Stomach smooth muscle (tissue), 2 donors: ENCODE measurements around the gene SRPX2.

Experiments
- H3K27ac ChIP-seq: one replicate; pipeline ENCODE4 v1.7.0; 2013; ENCODE audit warnings: mild to moderate bottlenecking, low read length, inconsistent platforms
- H3K27me3 ChIP-seq, 2 donors: one replicate each; pipeline ENCODE4 v1.7.0; 2013; ENCODE audit warnings: low read length in 2 of 2; ENCODE audit not compliant: insufficient read depth in 2 of 2, control insufficient read depth in 1 of 2
- H3K36me3 ChIP-seq, 2 donors: one replicate each; pipeline ENCODE4 v1.7.0; 2013; ENCODE audit warnings: low read length in 2 of 2; ENCODE audit not compliant: control insufficient read depth in 2 of 2, insufficient read depth in 2 of 2
- H3K4me1 ChIP-seq: one replicate; pipeline ENCODE4 v1.7.0; 2013; ENCODE audit warnings: low read length; ENCODE audit not compliant: control insufficient read depth, insufficient read depth
- H3K4me3 ChIP-seq, 2 donors: one replicate each; pipeline ENCODE4 v1.7.0; 2013; ENCODE audit warnings: low read length in 2 of 2
- H3K9ac ChIP-seq, 2 donors: one replicate each; pipeline ENCODE4 v1.7.0; 2013; ENCODE audit warnings: low read length in 2 of 2, mild to moderate bottlenecking in 1 of 2
- H3K9me3 ChIP-seq, 2 donors: one replicate each; pipeline ENCODE4 v1.7.0; 2013; ENCODE audit warnings: low read length in 2 of 2; ENCODE audit not compliant: control insufficient read depth in 2 of 2
- donor health status: healthy.
- donor health status: Pancreatic carcinoma.

The SRPX2 gene

GRCh38 chrX:100677611-100678181 is 33.7 kb downstream of the SRPX2 start:
- H3K4me3 ChIP-seq = no peak overlapping the region
- H3K36me3 ChIP-seq = no peaks in the 10 kb centered on the region
- no peak overlapping the region for H3K27ac ChIP-seq
- no peak overlapping the region for H3K9ac ChIP-seq
- no peaks in the 10 kb centered on the region for H3K9me3 ChIP-seq
- H3K4me1 ChIP-seq = peaks cover 7% of the 10 kb centered on the region
- peaks cover 0 to 13% of the 10 kb centered on the region in 2 donors for H3K27me3 ChIP-seq

- H3K9ac ChIP-seq = no peak overlapping the region
- H3K4me3 ChIP-seq = no peak overlapping the region
- H3K4me1 ChIP-seq = peaks cover 7% of the 10 kb centered on the region
- no peak overlapping the region for H3K27ac ChIP-seq
- H3K36me3 ChIP-seq = no peaks in the 10 kb centered on the region
- H3K9me3 ChIP-seq = no peaks in the 10 kb centered on the region
- peaks cover 0 to 15% of the 10 kb centered on the region in 2 donors for H3K27me3 ChIP-seq
Observed at GRCh38 chrX:100680756-100681155, 36.8 kb downstream of the SRPX2 start.

- no peak overlapping the region for H3K27ac ChIP-seq
Observed at GRCh38 chrX:100681599-100681998, 37.6 kb downstream of the SRPX2 start.

GRCh38 chrX:100682939-100683338 is 38.9 kb downstream of the SRPX2 start:
- no peaks in the 10 kb centered on the region for H3K9me3 ChIP-seq
- H3K4me1 ChIP-seq = peaks cover 7% of the 10 kb centered on the region
- H3K36me3 ChIP-seq = peaks cover 0 to 4% of the 10 kb centered on the region in 2 donors
- peaks cover 0 to 16% of the 10 kb centered on the region in 2 donors for H3K27me3 ChIP-seq
- H3K9ac ChIP-seq = no peak overlapping the region
- H3K27ac ChIP-seq = no peak overlapping the region
- no peak overlapping the region for H3K4me3 ChIP-seq

More at GRCh38 chrX:100681599-100681998, 37.6 kb downstream of the SRPX2 start:
- H3K4me1 ChIP-seq = peaks cover 9% of the 10 kb centered on the region
- H3K36me3 ChIP-seq = peaks cover 0 to 4% of the 10 kb centered on the region in 2 donors
- H3K27me3 ChIP-seq = peaks cover 0 to 16% of the 10 kb centered on the region in 2 donors
- no peak overlapping the region for H3K9ac ChIP-seq
- no peak overlapping the region for H3K4me3 ChIP-seq
- no peaks in the 10 kb centered on the region for H3K9me3 ChIP-seq

GRCh38 chrX:100685284-100685996 is 41.4 kb downstream of the SRPX2 start:
- Histone ChIP-seq H3K9ac (no peak overlapping the region), H3K27ac (no peak overlapping the region), H3K36me3 (peaks cover 0 to 4% of the 10 kb centered on the region in 2 donors), H3K4me1 (peaks cover 5% of the 10 kb centered on the region), H3K4me3 (no peak overlapping the region), H3K27me3 (peaks cover 0 to 10% of the 10 kb centered on the region in 2 donors), H3K9me3 (no peaks in the 10 kb centered on the region)

GRCh38 chrX:100685997-100686305 is 42.0 kb downstream of the SRPX2 start:
- H3K4me1 ChIP-seq = peaks cover 4% of the 10 kb centered on the region
- H3K9ac ChIP-seq = no peak overlapping the region
- peaks cover 0 to 10% of the 10 kb centered on the region in 2 donors for H3K27me3 ChIP-seq
- H3K27ac ChIP-seq = no peak overlapping the region
- peaks cover 0 to 4% of the 10 kb centered on the region in 2 donors for H3K36me3 ChIP-seq
- no peak overlapping the region for H3K4me3 ChIP-seq
- H3K9me3 ChIP-seq = no peaks in the 10 kb centered on the region

GRCh38 chrX:100687128-100687527 is 43.1 kb downstream of the SRPX2 start:
- peaks cover 0 to 4% of the 10 kb centered on the region in 2 donors for H3K36me3 ChIP-seq
- no peak overlapping the region for H3K27ac ChIP-seq
- no peak overlapping the region for H3K9ac ChIP-seq
- H3K27me3 ChIP-seq = peaks cover 0 to 10% of the 10 kb centered on the region in 2 donors
- H3K4me3 ChIP-seq = no peak overlapping the region
- H3K9me3 ChIP-seq = no peaks in the 10 kb centered on the region
- peaks cover 2% of the 10 kb centered on the region for H3K4me1 ChIP-seq

GRCh38 chrX:100687546-100687945 is 43.5 kb downstream of the SRPX2 start:
- Histone ChIP-seq H3K4me1 (peaks cover 2% of the 10 kb centered on the region), H3K9ac (no peak overlapping the region), H3K4me3 (no peak overlapping the region), H3K36me3 (peaks cover 0 to 4% of the 10 kb centered on the region in 2 donors), H3K27me3 (peaks cover 0 to 10% of the 10 kb centered on the region in 2 donors), H3K27ac (no peak overlapping the region), H3K9me3 (no peaks in the 10 kb centered on the region)

GRCh38 chrX:100695302-100695701 is 51.3 kb downstream of the SRPX2 start:
- no peak overlapping the region for H3K9ac ChIP-seq
- H3K27ac ChIP-seq = no peak overlapping the region
- no peaks in the 10 kb centered on the region for H3K4me1 ChIP-seq
- no peaks in the 10 kb centered on the region for H3K9me3 ChIP-seq
- H3K36me3 ChIP-seq = no peaks in the 10 kb centered on the region
- H3K4me3 ChIP-seq = no peak overlapping the region
- no peaks in the 10 kb centered on the region for H3K27me3 ChIP-seq

- Histone ChIP-seq H3K9me3 (no peaks in the 10 kb centered on the region), H3K9ac (no peak overlapping the region), H3K4me1 (no peaks in the 10 kb centered on the region), H3K4me3 (no peak overlapping the region), H3K27ac (no peak overlapping the region), H3K36me3 (peaks cover 0 to 3% of the 10 kb centered on the region in 2 donors), H3K27me3 (peaks cover 0 to 2% of the 10 kb centered on the region in 2 donors)
Observed at GRCh38 chrX:100695991-100696390, 52.0 kb downstream of the SRPX2 start.

GRCh38 chrX:100696699-100697351 is 52.8 kb downstream of the SRPX2 start:
- peaks cover 0 to 6% of the 10 kb centered on the region in 2 donors for H3K36me3 ChIP-seq
- no peaks in the 10 kb centered on the region for H3K9me3 ChIP-seq
- H3K27ac ChIP-seq = no peak overlapping the region
- no peak overlapping the region for H3K9ac ChIP-seq
- no peaks in the 10 kb centered on the region for H3K4me1 ChIP-seq
- no peak overlapping the region for H3K4me3 ChIP-seq
- peaks cover 0 to 3% of the 10 kb centered on the region in 2 donors for H3K27me3 ChIP-seq
